Astrocyte (in vitro differentiated cells and primary cell): ENCODE data around the gene NPC2.

Experiments used
- EZH2 ChIP-seq: IDR thresholded peaks from 2 replicates; pipeline ENCODE4 v1.6.1; 2012; ENCODE audit warnings: mild to moderate bottlenecking, low read length, inconsistent platforms; ENCODE audit not compliant: insufficient read depth
- TF ChIP-seq, protein P1 (sequence below): IDR thresholded peaks from 2 replicates; pipeline ENCODE4 v1.5.1; 2011; ENCODE audit warnings: low read depth, mild to moderate bottlenecking, inconsistent platforms, low read length, moderate library complexity; ENCODE audit not compliant: insufficient read depth

DNA sequence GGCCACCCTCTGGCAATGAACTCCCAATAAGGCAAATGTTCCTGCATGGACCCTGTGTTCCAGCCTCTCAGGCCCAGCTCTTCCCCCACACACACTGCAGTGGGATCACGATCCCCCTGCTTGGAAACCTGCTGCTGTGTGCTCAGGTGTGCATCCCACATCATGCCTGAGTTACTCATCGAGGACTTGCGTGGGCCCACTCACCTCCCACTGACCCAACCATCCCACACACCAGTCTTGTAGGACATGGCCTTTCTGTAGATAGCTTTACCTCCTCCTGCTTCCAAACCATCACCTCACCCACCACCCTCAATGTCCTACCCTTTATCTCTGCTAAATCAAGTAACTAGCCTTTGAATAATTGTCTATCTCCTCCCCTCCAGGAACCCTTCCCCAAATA, 24.6 kb downstream of the NPC2 start:
- TF ChIP-seq, protein P1, sequence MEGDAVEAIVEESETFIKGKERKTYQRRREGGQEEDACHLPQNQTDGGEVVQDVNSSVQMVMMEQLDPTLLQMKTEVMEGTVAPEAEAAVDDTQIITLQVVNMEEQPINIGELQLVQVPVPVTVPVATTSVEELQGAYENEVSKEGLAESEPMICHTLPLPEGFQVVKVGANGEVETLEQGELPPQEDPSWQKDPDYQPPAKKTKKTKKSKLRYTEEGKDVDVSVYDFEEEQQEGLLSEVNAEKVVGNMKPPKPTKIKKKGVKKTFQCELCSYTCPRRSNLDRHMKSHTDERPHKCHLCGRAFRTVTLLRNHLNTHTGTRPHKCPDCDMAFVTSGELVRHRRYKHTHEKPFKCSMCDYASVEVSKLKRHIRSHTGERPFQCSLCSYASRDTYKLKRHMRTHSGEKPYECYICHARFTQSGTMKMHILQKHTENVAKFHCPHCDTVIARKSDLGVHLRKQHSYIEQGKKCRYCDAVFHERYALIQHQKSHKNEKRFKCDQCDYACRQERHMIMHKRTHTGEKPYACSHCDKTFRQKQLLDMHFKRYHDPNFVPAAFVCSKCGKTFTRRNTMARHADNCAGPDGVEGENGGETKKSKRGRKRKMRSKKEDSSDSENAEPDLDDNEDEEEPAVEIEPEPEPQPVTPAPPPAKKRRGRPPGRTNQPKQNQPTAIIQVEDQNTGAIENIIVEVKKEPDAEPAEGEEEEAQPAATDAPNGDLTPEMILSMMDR, result no peak
- TF ChIP-seq EZH2, result no peak
